COLO829 (cell line): ENCODE data around the gene SORD.
"Not testable (repeated sequence)": the region's sequence is repeated elsewhere in the genome, so short reads cannot be mapped to it uniquely, and the experiment has no call there.

Source experiments
- DNase-seq: peaks from one replicate; pipeline ENCODE4 v3.0.0; 2012; ENCODE audit warnings: low spot score

Gene SORD

DNA sequence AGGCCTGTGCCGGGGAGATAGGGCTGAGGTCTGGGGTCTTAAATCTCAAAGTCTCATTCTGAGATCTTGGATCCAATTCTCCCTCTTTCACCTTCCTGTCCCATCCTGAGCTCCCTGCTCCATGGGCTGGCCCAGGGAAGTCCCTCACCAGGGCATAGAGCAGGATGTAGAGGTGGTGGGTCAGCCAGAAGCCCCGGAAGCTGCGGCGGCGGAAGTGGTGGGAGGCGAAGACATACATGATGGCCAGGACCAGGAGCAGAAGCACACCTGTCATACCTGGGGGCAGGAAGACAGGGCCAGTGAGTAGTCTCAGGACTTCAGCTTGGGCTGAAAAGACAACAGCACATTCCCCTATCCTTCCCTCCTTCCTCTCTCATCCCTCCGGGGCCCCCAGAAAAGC is 74.5 kb downstream of the SORD start:
- no peak for DNase-seq

DNA sequence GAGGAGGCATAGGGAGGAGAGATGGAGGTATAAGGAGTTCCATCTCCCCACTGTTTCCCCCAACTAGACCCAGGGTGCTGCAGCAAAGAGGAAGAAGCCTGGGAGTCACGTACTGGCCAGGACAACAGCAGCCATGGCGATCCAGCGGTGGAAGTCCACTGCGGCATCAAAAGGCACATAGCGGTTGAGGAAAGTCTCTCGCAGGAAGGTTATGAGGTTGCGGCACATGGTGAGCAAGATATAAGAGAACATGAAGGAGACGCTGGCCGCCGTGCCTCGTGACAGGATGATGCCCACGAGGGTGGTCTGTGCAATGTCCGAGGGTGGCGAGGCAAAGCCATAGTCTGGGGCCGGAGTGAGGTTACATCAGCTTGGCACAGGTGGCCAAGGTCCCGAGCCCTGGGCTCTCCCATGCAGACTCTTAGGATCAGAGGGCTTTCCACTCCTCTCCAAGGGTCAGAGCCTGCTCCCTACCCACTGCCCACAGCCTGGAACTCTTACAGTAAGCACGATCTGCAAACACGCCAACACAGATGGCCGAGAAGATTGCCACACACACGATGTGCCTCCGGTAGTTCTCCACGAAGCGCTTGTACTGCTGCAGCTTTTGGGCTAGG is 76.7 kb downstream of the SORD start:
- no peak for DNase-seq

DNA sequence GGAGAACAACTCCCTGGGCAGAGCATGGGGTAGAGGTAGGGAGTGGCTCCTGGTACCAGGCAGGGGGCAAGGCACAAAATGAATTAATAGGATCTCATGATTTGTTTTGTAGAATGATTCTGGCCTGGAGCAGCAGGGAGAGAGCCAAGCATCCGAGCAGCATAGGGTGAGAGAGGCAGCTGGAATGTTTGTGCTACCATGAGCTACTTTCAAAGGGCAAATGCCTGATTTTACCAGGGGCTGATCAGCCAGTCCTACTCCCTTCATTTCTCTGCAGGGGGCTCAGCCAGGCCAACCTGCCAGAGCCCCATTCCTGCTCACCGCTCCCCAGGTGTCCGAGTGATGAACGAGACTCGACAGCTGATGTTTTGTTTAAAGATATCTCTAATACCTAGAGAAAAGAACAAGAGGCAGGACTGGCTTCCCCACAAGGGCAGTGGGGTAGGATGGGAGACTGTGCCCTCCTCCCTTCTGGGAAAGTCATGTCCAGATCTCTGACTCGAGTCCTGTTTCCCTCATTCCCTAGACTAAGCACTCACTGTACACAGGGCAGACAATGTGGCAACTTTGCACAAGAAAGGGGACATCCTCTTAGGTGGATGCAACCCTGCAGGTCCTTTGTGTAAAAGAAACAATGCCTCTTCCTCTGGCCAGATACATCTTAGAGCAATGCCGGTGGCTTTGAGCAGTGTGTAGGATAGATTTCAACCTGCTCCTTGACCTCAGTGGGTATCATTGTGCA is 78.1 kb downstream of the SORD start:
- DNase-seq: no peak

DNA sequence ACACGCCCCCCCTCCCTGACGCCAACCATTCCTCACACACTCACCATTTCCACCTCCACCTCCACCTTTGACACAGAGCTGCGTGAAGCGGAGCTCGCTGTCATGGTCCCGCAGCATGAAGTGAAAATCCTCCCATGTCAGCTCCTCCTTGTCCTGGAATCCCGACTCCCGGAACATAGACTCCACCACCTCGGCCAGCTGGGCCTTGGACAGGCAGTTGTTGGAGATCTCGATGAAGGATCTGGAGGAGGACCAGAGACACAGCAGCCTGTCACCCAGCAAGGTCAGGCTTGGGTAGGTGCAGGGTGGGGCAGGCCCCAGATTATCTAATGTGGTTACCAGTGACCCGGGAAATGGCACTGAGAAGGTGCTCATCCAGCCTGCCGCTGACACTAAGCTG is 78.8 kb downstream of the SORD start:
- DNase-seq: no peak

DNA sequence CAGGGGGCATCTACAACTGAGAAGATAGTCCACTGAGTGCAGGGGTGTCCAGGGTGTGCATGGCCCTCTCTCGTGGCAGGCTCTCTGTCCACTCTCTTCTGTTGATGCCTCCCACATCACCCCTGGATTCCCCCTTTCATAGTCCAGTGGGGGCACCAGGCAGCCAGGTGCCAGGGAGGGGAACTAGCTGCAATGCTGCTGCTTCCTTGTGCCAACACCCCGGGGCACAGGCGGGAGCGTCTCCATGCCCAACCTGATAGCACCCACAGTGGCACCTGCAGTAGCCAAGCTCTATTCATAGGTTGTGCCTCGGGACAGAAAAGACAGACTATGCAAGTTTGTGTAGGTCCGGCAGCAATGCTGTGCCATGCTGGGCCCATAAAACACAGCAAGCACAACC is 79.2 kb downstream of the SORD start:
- no peak for DNase-seq

DNA sequence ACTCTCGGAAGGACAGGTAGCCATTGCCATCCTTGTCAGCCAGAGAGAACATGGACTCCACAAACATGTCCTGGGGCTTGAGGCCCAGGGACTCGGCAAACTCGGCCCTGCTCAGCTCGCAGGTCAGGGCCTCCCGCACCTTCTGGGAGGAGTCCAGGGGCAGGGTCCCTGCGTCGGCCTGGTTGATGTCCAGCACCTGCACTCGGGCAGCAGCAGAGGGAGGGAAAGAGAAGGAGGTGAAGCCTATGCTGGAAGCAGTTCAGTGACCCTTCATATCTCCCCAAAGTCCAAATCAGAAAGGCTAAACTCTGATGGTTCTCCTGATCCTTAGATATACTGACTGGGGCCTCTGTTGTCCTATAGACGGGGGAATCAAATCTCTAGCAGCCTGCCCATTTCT is 81.2 kb downstream of the SORD start:
- not testable (repeated sequence) for DNase-seq

DNA sequence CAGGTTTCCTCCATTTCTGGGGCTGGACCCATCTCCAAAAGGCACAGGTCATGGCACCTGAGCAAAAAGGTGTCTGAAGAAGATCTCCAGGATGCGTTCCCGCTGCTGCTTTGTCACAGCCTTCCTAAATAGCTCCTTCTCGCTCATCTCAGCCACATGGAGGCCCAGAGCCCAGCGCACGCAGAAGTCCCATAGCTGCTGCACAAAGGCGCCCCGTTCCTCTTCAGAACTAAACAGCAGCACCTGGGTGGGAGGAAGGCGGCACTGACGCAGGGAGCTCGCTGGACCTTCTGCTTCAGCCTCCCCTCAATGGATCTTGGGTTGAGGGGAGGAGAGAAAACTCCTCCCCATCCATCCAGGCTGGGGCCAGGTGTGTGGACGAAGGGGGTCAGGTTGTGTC is 82.6 kb downstream of the SORD start:
- no peak for DNase-seq

DNA sequence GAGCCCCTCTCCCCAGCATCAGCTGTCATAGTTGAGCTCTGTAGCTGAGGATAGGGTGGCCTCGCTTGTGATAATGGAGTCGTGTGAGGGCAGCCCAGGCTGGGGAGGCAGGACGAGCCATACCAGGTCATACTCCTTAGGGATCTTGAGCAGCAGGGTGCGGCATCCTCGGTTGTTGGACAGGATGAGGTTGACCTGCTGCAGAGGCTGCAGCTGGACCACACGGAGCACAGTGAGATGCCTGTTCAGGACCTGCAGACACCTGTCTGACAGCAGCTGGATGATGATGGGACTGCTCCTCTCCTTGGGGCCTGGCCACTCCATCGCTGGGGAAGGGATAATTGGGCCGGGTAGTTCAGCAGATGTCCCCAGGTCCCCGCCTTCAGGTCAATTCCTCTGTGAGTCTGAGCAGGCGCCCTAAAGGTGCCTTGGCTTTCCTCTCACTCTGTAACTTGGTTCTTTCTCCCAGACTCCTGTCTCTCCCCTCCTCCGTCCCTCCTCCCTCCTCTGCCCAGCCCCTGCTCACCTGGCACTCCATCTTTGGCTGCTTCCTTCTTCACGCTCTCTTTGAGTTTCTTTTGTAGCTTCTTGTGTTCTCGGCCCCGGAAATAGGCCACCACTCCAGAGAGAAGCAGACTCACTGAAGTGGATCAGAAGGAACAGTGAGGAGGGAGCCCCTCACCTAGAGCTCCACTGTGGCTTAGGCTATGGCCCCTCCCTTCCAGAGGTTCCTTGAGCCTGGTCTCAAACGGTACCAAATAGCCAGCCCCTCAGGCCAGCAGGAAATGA is 83.2 kb downstream of the SORD start:
- no peak for DNase-seq

DNA sequence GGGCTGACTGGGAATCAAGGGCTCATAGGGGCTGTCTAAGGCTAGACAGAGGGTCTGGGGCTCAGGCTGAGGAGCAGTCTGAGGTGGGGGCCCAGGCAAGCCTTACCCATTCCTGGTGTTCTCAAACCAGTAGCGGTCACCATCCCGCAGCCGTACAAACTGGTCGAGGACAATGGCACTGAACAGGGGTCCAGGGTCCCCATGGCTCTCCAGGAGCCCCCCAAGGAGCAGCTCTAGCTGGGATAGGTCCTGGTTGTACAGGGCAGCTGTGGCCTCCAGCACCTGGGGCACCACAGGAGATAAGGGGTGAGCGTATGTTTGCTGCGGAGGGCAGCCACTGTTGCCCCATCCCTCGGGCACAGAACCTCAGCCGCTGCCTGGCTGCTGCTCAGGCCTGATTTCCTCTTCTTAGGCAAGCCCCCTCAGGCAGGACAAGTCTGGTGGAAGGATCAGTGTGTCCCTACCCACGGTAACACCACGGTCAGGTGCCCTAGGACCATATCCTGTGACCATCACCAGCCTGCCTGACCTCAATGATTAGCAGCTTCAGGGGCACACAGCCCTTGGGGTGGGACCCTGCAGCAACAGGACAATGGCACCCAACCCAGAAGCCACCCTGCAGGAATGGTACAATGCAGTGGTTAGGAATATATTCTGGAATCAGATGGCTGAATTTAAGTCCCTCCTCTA is 85.1 kb downstream of the SORD start:
- DNase-seq: no peak

DNA sequence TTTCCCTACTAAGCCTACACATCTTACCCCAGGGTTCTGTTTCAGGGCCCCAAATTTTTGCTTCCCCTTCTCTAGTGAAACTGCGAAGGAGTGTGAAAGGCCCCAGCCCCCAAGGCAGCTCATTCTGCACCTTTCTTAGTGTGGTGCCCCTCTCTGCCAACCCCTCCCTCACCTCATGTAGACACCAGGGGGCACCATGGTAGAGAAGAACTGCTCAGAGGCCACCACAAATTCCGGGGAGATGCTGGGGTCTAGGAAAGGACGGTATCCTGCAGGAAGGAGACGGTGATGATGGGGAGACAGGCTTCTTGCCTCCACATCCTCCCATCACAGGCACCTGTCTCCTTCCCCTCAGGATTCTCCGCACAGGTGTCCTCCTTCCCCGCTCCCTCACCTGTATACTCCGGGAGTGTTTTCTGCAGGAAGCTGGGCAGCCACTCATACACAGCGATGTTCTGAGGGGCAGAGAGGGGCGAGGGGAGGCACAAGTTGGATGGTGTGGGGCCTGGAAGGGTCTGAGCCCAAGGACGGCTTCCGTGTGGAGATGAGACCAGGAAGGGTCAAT is 87.3 kb downstream of the SORD start:
- no peak for DNase-seq

DNA sequence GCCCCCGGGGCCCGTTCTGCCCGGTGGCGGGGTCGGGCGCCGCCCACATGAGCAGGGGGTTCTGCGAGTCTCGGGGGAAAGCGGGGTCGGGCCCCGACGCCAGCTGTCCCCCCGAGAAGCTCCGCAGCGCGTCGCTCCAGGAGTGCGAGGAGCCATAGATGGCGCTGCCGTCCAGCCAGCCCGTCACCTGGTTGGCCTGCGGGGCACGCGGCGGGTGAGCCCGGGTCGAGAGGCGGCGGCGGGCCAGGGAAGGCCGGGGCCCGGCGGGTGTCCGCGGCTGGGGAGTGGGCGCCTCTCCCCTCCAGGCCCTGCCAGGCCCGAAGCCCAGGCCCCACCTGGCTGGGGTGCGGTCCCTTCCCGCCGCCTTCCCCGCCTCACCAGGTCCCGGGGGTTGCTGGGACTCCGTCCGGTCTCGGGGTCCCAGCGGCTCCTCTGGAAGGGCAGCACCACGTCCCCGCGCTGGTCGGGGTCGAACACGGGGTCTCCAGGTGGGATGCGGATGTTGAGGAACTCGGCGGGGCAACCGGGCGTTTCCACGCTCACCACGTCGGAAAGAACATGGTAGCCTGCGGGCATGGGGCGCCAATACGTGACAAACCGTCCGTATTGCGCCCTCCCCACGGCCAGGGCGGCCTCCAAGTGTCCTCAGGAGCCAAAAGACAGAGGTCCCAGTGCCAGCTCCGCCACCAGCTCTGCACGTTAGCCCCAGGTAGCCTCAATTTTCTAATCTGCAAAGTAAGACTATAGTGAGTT is 88.6 kb downstream of the SORD start:
- no peak for DNase-seq

DNA sequence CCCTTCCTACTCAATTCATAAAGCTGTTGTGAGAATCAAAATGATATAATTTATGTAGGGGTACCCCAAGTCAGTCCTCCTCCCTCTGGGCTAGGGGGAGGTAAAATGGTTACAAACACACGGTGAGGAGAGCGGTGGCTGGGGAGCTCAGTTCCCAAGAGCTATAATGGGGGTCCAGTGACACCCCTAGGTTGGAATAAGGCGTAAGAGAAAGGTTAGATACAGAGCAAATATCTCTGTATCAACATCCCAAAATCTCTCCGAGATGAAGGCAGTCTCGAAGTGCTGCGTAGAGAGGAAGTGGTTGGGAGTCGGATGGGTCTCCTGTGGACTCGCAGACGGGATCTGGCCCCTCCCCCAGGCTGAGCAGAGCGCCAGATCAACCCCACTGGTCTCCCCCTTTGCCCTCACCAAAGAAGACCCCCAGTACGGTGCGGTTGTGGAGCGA is 89.2 kb downstream of the SORD start:
- DNase-seq: no peak

DNA sequence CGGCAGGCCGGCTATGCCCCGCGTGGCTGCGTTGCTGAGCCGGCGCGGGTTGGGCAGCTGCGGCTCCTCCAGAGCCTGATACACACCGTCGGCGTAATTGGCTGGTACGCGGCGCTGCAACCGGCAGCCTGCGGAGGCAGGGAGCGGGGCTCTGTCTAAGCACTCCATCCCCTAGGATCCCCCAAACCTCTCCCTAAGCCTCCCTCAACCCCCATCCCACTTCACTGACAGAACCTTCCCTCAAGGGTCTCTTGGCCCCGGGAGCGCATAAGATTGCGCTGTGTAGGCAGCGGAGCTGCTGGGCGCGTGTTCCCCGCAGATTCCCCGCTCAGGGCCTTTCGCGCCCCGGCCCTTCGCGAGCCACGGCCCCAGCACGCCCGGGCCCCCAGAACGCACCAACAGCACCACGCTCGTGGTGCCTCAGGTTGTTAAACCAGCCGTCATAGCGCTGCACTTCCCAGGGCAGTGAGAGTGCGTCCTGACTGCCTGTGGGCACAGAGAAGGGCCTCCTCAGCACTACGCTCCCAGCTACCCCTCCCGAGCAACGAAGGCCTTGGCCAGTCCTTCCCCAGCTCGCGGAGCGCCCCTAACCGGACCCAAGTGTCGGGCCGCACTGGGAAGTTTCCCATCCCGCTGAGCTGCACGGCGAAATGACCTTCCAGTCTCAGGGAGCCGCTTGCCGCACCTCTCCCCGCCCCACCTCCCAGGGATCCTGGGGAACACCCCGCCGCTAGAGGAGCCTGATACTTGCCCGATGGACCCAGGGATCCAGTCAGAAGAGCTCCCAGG is 89.8 kb downstream of the SORD start:
- no peak for DNase-seq

DNA sequence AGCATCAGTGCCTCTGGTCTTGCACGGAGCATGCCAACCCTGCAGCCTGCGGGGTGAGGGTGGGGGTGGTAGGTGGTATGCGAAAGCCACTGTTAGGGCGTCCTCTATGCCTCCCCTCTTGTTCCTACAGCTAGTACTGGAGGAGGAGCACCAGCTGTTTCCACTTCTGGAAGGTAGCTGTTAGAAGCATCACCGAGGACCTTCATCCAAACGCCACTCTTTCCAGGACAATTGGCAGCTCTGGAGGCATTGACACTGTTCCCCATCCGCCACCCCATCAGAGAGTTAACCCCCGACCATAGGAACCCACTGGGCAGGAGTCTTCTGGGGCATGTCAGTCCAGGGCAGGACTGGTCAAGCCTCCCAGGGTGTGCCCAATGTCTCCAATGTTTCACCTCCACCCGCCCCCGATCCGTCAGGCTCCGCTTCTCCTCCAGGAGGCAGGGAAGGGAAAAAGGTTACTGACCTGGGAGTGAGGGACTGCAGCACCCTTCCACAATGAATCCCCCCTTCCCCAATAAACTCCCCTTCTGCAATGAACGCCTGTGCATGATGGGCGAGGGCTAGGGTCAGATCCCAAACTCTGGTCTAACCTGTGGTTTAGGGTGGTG is 90.5 kb downstream of the SORD start:
- DNase-seq: no peak

DNA sequence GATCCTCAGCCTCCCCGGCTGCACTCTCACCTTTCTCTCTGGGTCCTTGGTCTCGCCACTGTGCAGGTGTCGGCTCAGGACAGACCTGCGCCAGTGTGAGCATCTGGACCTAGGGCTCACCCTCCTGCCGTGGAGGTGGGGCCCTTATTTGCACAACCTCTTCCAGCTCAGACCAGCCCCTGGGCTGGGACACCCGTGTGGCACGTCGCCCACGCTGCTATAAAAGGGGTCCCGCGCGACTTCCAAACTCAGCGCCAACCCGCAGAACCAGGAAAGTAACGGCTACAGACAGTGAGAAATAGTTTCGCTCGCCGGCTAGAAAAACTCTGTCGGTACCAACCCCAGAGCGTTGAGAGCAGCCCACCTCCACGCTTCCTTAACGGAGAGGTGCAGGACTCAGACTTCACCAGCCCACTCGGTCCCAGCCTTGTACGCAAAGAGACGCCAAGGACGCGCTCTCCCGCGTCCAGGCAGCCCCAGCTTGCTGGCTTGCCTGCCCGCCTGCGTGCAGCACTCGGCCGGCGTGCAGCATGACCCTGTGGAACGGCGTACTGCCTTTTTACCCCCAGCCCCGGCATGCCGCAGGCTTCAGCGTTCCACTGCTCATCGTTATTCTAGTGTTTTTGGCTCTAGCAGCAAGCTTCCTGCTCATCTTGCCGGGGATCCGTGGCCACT is 91.2 kb downstream of the SORD start, which contains the start of the genes DUOX2 and DUOXA2:
TSS of gene DUOX2 (minus strand) at position 97 of the 675 bp plus-strand sequence. CDS start 761 bp downstream, outside the sequence.
TSS of gene DUOXA2 (plus strand) at position 251 of the 675 bp plus-strand sequence. CDS start at position 531, 280 bp downstream.
- no peak for DNase-seq

DNA sequence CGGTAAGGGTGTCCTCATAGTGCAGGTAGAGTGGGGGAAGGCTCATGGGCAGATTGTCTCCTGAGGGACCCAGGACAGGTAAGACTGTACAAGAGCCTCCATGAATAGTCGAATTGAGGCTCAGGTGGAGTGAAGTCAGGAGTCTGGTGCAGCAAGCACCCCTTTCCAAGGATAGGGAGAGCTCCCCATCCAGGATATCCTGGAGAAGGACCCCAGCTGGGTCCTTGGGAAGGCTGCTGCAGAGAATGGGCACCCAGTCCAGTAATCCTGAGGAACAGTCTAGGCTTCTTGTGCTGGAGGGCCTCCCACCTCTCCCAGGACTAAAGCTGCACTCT is 91.7 kb downstream of the SORD start:
- DNase-seq: no peak

DNA sequence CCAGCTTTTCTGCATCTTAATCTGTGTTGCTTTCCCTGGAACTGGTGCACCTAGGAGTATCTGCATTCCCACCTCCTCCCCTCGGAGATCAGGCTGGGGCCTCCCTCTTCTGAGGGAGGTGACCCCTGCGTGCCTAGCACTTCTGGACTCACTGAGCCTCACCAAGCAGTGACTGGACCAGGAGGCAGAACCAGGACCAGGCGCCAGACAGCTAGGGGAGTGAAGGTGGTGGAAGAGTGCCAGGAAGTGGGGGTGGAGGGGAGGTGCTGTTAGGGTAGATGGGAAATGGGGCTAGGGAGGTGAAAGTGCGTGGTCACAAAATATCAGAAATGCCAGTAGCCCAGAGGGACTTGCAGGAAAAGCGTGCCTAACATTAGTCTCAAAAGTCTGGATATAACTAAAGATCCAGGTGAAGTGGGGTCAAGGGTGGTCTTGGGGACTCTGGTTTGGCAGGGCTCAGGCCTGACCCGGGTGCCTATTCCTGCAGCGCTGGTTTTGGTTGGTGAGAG is 92.4 kb downstream of the SORD start:
- no peak for DNase-seq

DNA sequence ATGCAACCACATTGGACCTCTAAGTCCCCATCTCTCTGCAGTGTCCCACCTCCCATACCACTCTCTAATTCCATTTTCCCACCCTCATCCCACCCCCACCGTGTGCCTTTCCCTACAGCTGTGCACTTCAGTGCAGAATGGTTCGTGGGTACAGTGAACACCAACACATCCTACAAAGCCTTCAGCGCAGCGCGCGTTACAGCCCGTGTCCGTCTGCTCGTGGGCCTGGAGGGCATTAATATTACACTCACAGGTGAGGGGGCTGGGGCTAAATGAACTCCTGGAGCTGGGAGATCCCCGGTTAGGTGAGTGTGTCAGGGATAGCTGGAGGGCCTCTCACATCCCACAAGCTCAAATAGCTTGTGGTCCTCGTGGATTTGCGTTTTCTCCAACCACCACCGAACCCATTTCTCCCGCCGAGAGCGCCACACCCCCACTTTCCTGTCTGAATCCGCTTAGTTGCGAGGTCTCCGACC is 93.0 kb downstream of the SORD start:
- DNase-seq: no peak
